Measurements from ENCODE around the gene AKNA. TPM values are rescaled to one million over a fixed set of nuclear protein-coding genes. Genes with fewer than 3 reads are reported as not detected.

AKNA gene
- total RNA-seq, 1 donor from 2014 or later = 55.0 TPM

DNA sequence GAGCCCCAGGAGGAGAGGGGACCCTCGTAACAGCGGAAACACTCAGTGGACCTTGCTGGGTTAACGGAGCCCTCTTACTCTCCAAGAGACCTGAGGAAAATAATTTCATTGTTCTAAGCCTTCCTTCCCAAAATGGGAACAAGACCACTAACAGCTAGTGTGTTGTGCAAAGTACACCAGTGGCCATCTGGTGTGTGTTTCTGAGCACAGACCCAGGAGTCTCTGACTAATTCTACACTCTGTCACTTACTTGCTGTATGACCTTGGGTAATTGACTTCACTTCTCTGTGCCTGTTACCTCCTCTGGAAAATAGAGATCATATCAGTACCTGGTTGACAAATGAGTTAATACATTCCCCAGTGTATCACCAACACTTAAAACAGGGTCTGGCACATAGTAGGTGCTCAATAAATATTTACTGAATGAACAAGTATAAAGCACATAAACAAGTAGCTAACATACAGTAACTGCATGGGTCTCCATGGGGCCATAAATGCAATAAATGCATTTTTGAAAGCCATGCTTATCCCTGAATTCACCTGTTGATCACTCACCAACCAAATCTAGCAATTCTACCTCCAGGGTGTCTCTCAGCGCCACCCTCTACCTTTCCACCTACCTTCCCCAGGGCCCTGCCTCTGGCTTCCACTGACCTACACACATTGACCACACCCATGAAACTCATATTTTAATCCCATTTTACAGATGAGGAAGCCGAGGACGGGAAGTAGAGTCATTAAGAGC lies 44.7 kb upstream of the AKNA start:
- no peak overlapping the region for H3K4me3 ChIP-seq
- H3K27me3 ChIP-seq = no peaks in the 10 kb centered on the region
- H3K27ac ChIP-seq = no peak overlapping the region
- no peak for DNase-seq (ENCODE audit: extremely low spot score in 2 of 2)
- TF ChIP-seq, protein P1, sequence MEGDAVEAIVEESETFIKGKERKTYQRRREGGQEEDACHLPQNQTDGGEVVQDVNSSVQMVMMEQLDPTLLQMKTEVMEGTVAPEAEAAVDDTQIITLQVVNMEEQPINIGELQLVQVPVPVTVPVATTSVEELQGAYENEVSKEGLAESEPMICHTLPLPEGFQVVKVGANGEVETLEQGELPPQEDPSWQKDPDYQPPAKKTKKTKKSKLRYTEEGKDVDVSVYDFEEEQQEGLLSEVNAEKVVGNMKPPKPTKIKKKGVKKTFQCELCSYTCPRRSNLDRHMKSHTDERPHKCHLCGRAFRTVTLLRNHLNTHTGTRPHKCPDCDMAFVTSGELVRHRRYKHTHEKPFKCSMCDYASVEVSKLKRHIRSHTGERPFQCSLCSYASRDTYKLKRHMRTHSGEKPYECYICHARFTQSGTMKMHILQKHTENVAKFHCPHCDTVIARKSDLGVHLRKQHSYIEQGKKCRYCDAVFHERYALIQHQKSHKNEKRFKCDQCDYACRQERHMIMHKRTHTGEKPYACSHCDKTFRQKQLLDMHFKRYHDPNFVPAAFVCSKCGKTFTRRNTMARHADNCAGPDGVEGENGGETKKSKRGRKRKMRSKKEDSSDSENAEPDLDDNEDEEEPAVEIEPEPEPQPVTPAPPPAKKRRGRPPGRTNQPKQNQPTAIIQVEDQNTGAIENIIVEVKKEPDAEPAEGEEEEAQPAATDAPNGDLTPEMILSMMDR (IDR thresholded peaks at IDR 0.05) = no peak
- TF ChIP-seq POLR2A (IDR thresholded peaks at IDR 0.05) (no peak), POLR2AphosphoS5 (IDR thresholded peaks at IDR 0.05; ENCODE audit: insufficient read depth in 1 of 2, low read depth in 1 of 2) (no peak)
- no peaks in the 10 kb centered on the region for H3K36me3 ChIP-seq
- H3K4me1 ChIP-seq = no peaks in the 10 kb centered on the region
- no peaks in the 10 kb centered on the region for H3K9me3 ChIP-seq
- intact Hi-C loops (cut with DNase I) = no loop called here

DNA sequence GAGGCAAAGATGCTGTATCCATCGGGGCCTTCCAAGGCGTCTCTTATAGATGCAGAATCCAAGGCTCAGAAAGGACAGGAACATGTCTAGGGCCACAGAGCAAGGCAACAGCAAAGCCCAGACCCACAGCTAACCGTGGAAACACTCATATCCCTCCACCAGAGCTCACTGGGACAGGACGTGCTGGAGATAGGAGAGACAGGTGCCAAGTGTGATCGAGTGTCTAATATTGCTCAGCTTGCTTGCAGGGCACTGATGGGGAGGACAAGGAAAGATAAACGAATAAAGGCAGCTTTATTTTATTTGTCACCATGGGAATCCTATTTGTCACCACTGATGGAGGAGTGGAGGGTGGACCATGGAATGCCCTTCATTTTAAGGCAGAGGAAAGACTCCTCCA lies 44.0 kb upstream of the AKNA start:
- H3K9me3 ChIP-seq = no peaks in the 10 kb centered on the region
- DNase-seq (ENCODE audit: extremely low spot score in 2 of 2) = no peak
- H3K27ac ChIP-seq = no peak overlapping the region
- H3K4me3 ChIP-seq = no peak overlapping the region
- H3K4me1 ChIP-seq = no peaks in the 10 kb centered on the region
- no peaks in the 10 kb centered on the region for H3K36me3 ChIP-seq
- H3K27me3 ChIP-seq = no peaks in the 10 kb centered on the region
- intact Hi-C loops (cut with DNase I) = no loop called here
- TF ChIP-seq, protein P1 (IDR thresholded peaks at IDR 0.05) = no peak
- TF ChIP-seq POLR2A (IDR thresholded peaks at IDR 0.05) (no peak), POLR2AphosphoS5 (IDR thresholded peaks at IDR 0.05; ENCODE audit: insufficient read depth in 1 of 2, low read depth in 1 of 2) (no peak)

GRCh38 chr9:114431003-114431402 lies 43.2 kb upstream of the AKNA start:
- H3K36me3 ChIP-seq = no peaks in the 10 kb centered on the region
- intact Hi-C loops (cut with DNase I) = no loop called here
- DNase-seq (ENCODE audit: extremely low spot score in 2 of 2) = no peak
- no peak overlapping the region for H3K4me3 ChIP-seq
- TF ChIP-seq, protein P1 (IDR thresholded peaks at IDR 0.05) = no peak
- TF ChIP-seq POLR2A (IDR thresholded peaks at IDR 0.05) (no peak), POLR2AphosphoS5 (IDR thresholded peaks at IDR 0.05; ENCODE audit: insufficient read depth in 1 of 2, low read depth in 1 of 2) (no peak)
- H3K9me3 ChIP-seq = no peaks in the 10 kb centered on the region
- no peaks in the 10 kb centered on the region for H3K4me1 ChIP-seq
- H3K27ac ChIP-seq = no peak overlapping the region
- H3K27me3 ChIP-seq = no peaks in the 10 kb centered on the region

GRCh38 chr9:114430457-114430856 lies 42.7 kb upstream of the AKNA start:
- Histone ChIP-seq H3K36me3 (no peaks in the 10 kb centered on the region), H3K27me3 (no peaks in the 10 kb centered on the region), H3K9me3 (no peaks in the 10 kb centered on the region), H3K27ac (no peak overlapping the region), H3K4me1 (no peaks in the 10 kb centered on the region), H3K4me3 (no peak overlapping the region)
- TF ChIP-seq, protein P1 (IDR thresholded peaks at IDR 0.05) = no peak
- no peak for TF ChIP-seq POLR2AphosphoS5 (IDR thresholded peaks at IDR 0.05; ENCODE audit: insufficient read depth in 1 of 2, low read depth in 1 of 2)
- no peak for DNase-seq (ENCODE audit: extremely low spot score in 2 of 2)
- intact Hi-C loops (cut with DNase I) = no loop called here

GRCh38 chr9:114429488-114429887 lies 41.7 kb upstream of the AKNA start:
- no peaks in the 10 kb centered on the region for H3K36me3 ChIP-seq
- intact Hi-C loops (cut with DNase I) = no loop called here
- no peak for DNase-seq (ENCODE audit: extremely low spot score in 2 of 2)
- H3K27me3 ChIP-seq = no peaks in the 10 kb centered on the region
- no peaks in the 10 kb centered on the region for H3K9me3 ChIP-seq
- H3K4me1 ChIP-seq = no peaks in the 10 kb centered on the region
- no peak overlapping the region for H3K27ac ChIP-seq
- TF ChIP-seq, protein P1 (IDR thresholded peaks at IDR 0.05) = no peak
- TF ChIP-seq POLR2A (IDR thresholded peaks at IDR 0.05) (no peak), POLR2AphosphoS5 (IDR thresholded peaks at IDR 0.05; ENCODE audit: insufficient read depth in 1 of 2, low read depth in 1 of 2) (no peak)
- no peak overlapping the region for H3K4me3 ChIP-seq

All from vagina (tissue), 2 donors.